SK-N-SH treated with all-trans-retinoic acid at 6 μM for 48 hours (cell line): ENCODE results near the gene SLC35B1.

Experiments
- ATAC-seq: fragments of 200-7000 bp; cut with Tn5 transposase; 3 replicates; pipeline ENCODE4 v1.9.1; 2020; ENCODE audit warnings: mild to moderate bottlenecking, moderate library complexity
- ARNTL ChIP-seq: fragments of 450-650 bp; formaldehyde crosslinking; IDR thresholded peaks from 2 replicates; pipeline ENCODE4 v1.5.0; 2020; ENCODE audit warnings: low read depth, mild to moderate bottlenecking, moderate library complexity, borderline replicate concordance
- BACH2 ChIP-seq: fragments of 250-450 bp; sonication (Bioruptor Pico); IDR thresholded peaks from 2 replicates; pipeline ENCODE4 v1.9.0; 2021; ENCODE audit warnings: mild to moderate bottlenecking, borderline replicate concordance
- CREB5 ChIP-seq: fragments of 250-450 bp; sonication (Bioruptor Pico); IDR thresholded peaks from 2 replicates; pipeline ENCODE4 v1.5.1; 2020; ENCODE audit warnings: low read depth, mild to moderate bottlenecking, moderate library complexity
- CSDC2 ChIP-seq: fragments of 250-450 bp; sonication (Bioruptor Pico); IDR thresholded peaks from 2 replicates; pipeline ENCODE4 v1.5.0; 2020; ENCODE audit warnings: mild to moderate bottlenecking, moderate library complexity
- ESRRG ChIP-seq: fragments of 250-450 bp; sonication (Bioruptor Pico); IDR thresholded peaks from 2 replicates; pipeline ENCODE4 v1.6.1; 2021; ENCODE audit warnings: mild to moderate bottlenecking
- GLIS3 ChIP-seq: fragments of 250-450 bp; sonication (Bioruptor Pico); IDR thresholded peaks from 2 replicates; pipeline ENCODE4 v1.5.0; 2020; ENCODE audit warnings: mild to moderate bottlenecking, moderate library complexity
- ISL1 ChIP-seq: fragments of 250-450 bp; sonication (Bioruptor Pico); IDR thresholded peaks from 2 replicates; pipeline ENCODE4 v2.1.2; 2022; ENCODE audit warnings: mild to moderate bottlenecking, moderate library complexity
- OSR1 ChIP-seq: fragments of 250-450 bp; sonication (Bioruptor Pico); IDR thresholded peaks from 2 replicates; pipeline ENCODE4 v1.8.0; 2022; ENCODE audit warnings: moderate library complexity, mild to moderate bottlenecking, inconsistent platforms
- PPARA ChIP-seq: fragments of 250-450 bp; sonication (Bioruptor Pico); IDR thresholded peaks from 2 replicates; pipeline ENCODE4 v1.5.0; 2020; ENCODE audit warnings: mild to moderate bottlenecking, borderline replicate concordance
- SNAI2 ChIP-seq: fragments of 250-450 bp; sonication (Bioruptor Pico); IDR thresholded peaks from 2 replicates; pipeline ENCODE4 v1.5.0; 2020; ENCODE audit warnings: mild to moderate bottlenecking, moderate library complexity
- TCF4 ChIP-seq: fragments of 250-450 bp; sonication (Bioruptor Pico); IDR thresholded peaks from 2 replicates; pipeline ENCODE4 v1.8.0; 2021; ENCODE audit warnings: mild to moderate bottlenecking, moderate library complexity, borderline replicate concordance
- TOX ChIP-seq: fragments of 250-450 bp; sonication (Bioruptor Pico); IDR thresholded peaks from 2 replicates; pipeline ENCODE4 v1.8.0; 2021; ENCODE audit warnings: mild to moderate bottlenecking, moderate library complexity, borderline replicate concordance
- ZC3H10 ChIP-seq: fragments of 250-450 bp; sonication (Bioruptor Pico); IDR thresholded peaks from 2 replicates; pipeline ENCODE4 v1.5.1; 2021; ENCODE audit warnings: mild to moderate bottlenecking, moderate library complexity
- ZFP3 ChIP-seq: fragments of 250-450 bp; sonication (Bioruptor Pico); IDR thresholded peaks from 2 replicates; pipeline ENCODE4 v1.5.0; 2020; ENCODE audit warnings: mild to moderate bottlenecking, moderate library complexity
- ZFP30 ChIP-seq: fragments of 450-650 bp; formaldehyde crosslinking; IDR thresholded peaks from 2 replicates; pipeline ENCODE4 v1.5.0; 2022; ENCODE audit warnings: mild to moderate bottlenecking, moderate library complexity
- ZNF565 ChIP-seq: fragments of 450-650 bp; formaldehyde crosslinking; conservative IDR thresholded peaks from 2 replicates; pipeline ENCODE4 v1.5.0; 2020; ENCODE audit warnings: low read depth, mild to moderate bottlenecking, moderate library complexity
- ZNF70 ChIP-seq: fragments of 450-650 bp; formaldehyde crosslinking; IDR thresholded peaks from 2 replicates; pipeline ENCODE4 v1.5.0; 2020; ENCODE audit warnings: mild to moderate bottlenecking, moderate library complexity
- ZNF8 ChIP-seq: fragments of 450-650 bp; formaldehyde crosslinking; IDR thresholded peaks from 2 replicates; pipeline ENCODE4 v1.5.0; 2020; ENCODE audit warnings: mild to moderate bottlenecking, moderate library complexity
- TF ChIP-seq, protein P1 (sequence below): fragments of 250-450 bp; sonication (Bioruptor Pico); IDR thresholded peaks from 2 replicates; pipeline ENCODE4 v1.8.0; 2020; ENCODE audit warnings: mild to moderate bottlenecking, moderate library complexity, borderline replicate concordance
- TF ChIP-seq, protein P2 (sequence below): fragments of 250-450 bp; sonication (Bioruptor Pico); IDR thresholded peaks from 2 replicates; pipeline ENCODE4 v1.5.0; 2020; ENCODE audit warnings: mild to moderate bottlenecking, moderate library complexity
- TF ChIP-seq, protein P3 (sequence below): fragments of 250-450 bp; sonication (Bioruptor Pico); IDR thresholded peaks from 2 replicates; pipeline ENCODE4 v1.8.0; 2021; ENCODE audit warnings: low read depth, mild to moderate bottlenecking, moderate library complexity, borderline replicate concordance

The SLC35B1 gene, protein sequence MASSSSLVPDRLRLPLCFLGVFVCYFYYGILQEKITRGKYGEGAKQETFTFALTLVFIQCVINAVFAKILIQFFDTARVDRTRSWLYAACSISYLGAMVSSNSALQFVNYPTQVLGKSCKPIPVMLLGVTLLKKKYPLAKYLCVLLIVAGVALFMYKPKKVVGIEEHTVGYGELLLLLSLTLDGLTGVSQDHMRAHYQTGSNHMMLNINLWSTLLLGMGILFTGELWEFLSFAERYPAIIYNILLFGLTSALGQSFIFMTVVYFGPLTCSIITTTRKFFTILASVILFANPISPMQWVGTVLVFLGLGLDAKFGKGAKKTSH

GRCh38 chr17:49707608-49708514 lies at the start of gene SLC35B1:
Gene SLC35B1, minus strand, starts transcription at chr17:49707964. Its CDS starts 131 bp downstream, at chr17:49707833.
- TF ChIP-seq GLIS3 (CRISPR knock-in tag) (0 out of 2 replicates have a peak, but pooled peaks have one; percentile 18), ESRRG (CRISPR knock-in tag) (no peak), ZFP3 (peak; percentile 25; the same call in 1 of the 2 replicates)
- ATAC-seq, result peak; percentile 98

- no peak for ATAC-seq
- TF ChIP-seq ISL1, result no peak
- TF ChIP-seq ZC3H10 (CRISPR knock-in tag), result no peak
- TF ChIP-seq BACH2, result no peak
- TF ChIP-seq CSDC2 (CRISPR knock-in tag), result no peak
- no peak for TF ChIP-seq CREB5 (CRISPR knock-in tag)
- TF ChIP-seq PPARA (CRISPR knock-in tag), result no peak
- TF ChIP-seq ZFP3, result no peak
- TF ChIP-seq ESRRG (CRISPR knock-in tag), result no peak
- no peak for TF ChIP-seq SNAI2 (CRISPR knock-in tag)
- TF ChIP-seq OSR1 (CRISPR knock-in tag), result no peak
- TF ChIP-seq, protein P1, sequence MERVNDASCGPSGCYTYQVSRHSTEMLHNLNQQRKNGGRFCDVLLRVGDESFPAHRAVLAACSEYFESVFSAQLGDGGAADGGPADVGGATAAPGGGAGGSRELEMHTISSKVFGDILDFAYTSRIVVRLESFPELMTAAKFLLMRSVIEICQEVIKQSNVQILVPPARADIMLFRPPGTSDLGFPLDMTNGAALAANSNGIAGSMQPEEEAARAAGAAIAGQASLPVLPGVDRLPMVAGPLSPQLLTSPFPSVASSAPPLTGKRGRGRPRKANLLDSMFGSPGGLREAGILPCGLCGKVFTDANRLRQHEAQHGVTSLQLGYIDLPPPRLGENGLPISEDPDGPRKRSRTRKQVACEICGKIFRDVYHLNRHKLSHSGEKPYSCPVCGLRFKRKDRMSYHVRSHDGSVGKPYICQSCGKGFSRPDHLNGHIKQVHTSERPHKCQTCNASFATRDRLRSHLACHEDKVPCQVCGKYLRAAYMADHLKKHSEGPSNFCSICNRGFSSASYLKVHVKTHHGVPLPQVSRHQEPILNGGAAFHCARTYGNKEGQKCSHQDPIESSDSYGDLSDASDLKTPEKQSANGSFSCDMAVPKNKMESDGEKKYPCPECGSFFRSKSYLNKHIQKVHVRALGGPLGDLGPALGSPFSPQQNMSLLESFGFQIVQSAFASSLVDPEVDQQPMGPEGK (CRISPR knock-in tag), result no peak
- TF ChIP-seq TOX (CRISPR knock-in tag), result no peak
- TF ChIP-seq ARNTL (CRISPR knock-in tag), result no peak
- TF ChIP-seq, protein P2, sequence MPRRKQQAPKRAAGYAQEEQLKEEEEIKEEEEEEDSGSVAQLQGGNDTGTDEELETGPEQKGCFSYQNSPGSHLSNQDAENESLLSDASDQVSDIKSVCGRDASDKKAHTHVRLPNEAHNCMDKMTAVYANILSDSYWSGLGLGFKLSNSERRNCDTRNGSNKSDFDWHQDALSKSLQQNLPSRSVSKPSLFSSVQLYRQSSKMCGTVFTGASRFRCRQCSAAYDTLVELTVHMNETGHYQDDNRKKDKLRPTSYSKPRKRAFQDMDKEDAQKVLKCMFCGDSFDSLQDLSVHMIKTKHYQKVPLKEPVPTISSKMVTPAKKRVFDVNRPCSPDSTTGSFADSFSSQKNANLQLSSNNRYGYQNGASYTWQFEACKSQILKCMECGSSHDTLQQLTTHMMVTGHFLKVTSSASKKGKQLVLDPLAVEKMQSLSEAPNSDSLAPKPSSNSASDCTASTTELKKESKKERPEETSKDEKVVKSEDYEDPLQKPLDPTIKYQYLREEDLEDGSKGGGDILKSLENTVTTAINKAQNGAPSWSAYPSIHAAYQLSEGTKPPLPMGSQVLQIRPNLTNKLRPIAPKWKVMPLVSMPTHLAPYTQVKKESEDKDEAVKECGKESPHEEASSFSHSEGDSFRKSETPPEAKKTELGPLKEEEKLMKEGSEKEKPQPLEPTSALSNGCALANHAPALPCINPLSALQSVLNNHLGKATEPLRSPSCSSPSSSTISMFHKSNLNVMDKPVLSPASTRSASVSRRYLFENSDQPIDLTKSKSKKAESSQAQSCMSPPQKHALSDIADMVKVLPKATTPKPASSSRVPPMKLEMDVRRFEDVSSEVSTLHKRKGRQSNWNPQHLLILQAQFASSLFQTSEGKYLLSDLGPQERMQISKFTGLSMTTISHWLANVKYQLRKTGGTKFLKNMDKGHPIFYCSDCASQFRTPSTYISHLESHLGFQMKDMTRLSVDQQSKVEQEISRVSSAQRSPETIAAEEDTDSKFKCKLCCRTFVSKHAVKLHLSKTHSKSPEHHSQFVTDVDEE, result no peak
- TF ChIP-seq ZFP30 (CRISPR knock-in tag), result no peak
These were observed 49.5 kb upstream of the SLC35B1 start for GRCh38 chr17:49757151-49757777.

GRCh38 chr17:49756323-49757150 lies 48.8 kb upstream of the SLC35B1 start:
- ATAC-seq, result no peak
- TF ChIP-seq, protein P3, sequence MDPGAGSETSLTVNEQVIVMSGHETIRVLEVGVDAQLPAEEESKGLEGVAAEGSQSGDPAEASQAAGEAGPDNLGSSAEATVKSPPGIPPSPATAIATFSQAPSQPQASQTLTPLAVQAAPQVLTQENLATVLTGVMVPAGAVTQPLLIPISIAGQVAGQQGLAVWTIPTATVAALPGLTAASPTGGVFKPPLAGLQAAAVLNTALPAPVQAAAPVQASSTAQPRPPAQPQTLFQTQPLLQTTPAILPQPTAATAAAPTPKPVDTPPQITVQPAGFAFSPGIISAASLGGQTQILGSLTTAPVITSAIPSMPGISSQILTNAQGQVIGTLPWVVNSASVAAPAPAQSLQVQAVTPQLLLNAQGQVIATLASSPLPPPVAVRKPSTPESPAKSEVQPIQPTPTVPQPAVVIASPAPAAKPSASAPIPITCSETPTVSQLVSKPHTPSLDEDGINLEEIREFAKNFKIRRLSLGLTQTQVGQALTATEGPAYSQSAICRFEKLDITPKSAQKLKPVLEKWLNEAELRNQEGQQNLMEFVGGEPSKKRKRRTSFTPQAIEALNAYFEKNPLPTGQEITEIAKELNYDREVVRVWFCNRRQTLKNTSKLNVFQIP (CRISPR knock-in tag), result no peak
- TF ChIP-seq TOX (CRISPR knock-in tag), result no peak
- TF ChIP-seq PPARA (CRISPR knock-in tag), result no peak
- TF ChIP-seq ZNF70 (CRISPR knock-in tag), result no peak
- TF ChIP-seq ARNTL (CRISPR knock-in tag), result no peak
- TF ChIP-seq ZC3H10 (CRISPR knock-in tag), result no peak
- TF ChIP-seq TCF4 (CRISPR knock-in tag), result no peak
- TF ChIP-seq GLIS3 (CRISPR knock-in tag), result no peak
- no peak for TF ChIP-seq CREB5 (CRISPR knock-in tag)
- no peak for TF ChIP-seq ZNF565 (CRISPR knock-in tag)
- TF ChIP-seq ZNF8 (CRISPR knock-in tag), result no peak
- TF ChIP-seq, protein P2, result no peak
